GM23338 (cell line): ENCODE measurements around the gene ZNF439. TPM values are rescaled to one million over a fixed set of nuclear protein-coding genes. Genes with fewer than 3 reads are reported as not detected.
"Not testable (repeated sequence)": the region's sequence is repeated elsewhere in the genome, so short reads cannot be mapped to it uniquely, and the experiment has no call there.

Experiments
- ATAC-seq: fragments of 200-7000 bp; cut with Tn5 transposase; 3 replicates; pipeline ENCODE4 v1.9.1; 2020
- DNase-seq: peaks from one replicate; pipeline ENCODE4 v3.0.0-alpha.2; 2015; ENCODE audit warnings: low spot score
- H2AFZ ChIP-seq: fragments of 200-600 bp; sonication (generic); 2 replicates; pipeline ENCODE4 v1.8.0; 2016; ENCODE audit warnings: antibody characterized with exemption, mild to moderate bottlenecking, moderate library complexity
- H3F3A ChIP-seq: fragments of 200-600 bp; sonication (generic); replicated peaks from 2 replicates; pipeline ENCODE4 v1.8.0; 2017; ENCODE audit warnings: antibody characterized with exemption, mixed run types, low read depth
- H3K27ac ChIP-seq: fragments of 200-600 bp; sonication (generic); 2 replicates; pipeline ENCODE4 v1.6.1; 2016; ENCODE audit warnings: low read depth
- H3K27me3 ChIP-seq: fragments of 200-600 bp; sonication (generic); 2 replicates; pipeline ENCODE4 v1.8.0; 2016; ENCODE audit warnings: mild to moderate bottlenecking, mixed run types, moderate library complexity; ENCODE audit not compliant: insufficient read depth
- H3K36me3 ChIP-seq: fragments of 200-600 bp; sonication (generic); 2 replicates; pipeline ENCODE4 v1.8.0; 2016; ENCODE audit warnings: mild to moderate bottlenecking; ENCODE audit not compliant: insufficient read depth
- H3K4me1 ChIP-seq: fragments of 200-600 bp; sonication (generic); 2 replicates; pipeline ENCODE4 v1.8.0; 2016; ENCODE audit warnings: mild to moderate bottlenecking, moderate library complexity; ENCODE audit not compliant: insufficient read depth
- H3K4me2 ChIP-seq: fragments of 200-600 bp; sonication (generic); 2 replicates; pipeline ENCODE4 v1.7.1; 2017; ENCODE audit warnings: mixed run types
- H3K4me3 ChIP-seq: fragments of 200-600 bp; sonication (generic); 2 replicates; pipeline ENCODE4 v1.6.1; 2016; ENCODE audit warnings: mixed run types
- H3K79me2 ChIP-seq: fragments of 200-600 bp; sonication (generic); replicated peaks from 2 replicates; pipeline ENCODE4 v1.8.0; 2017; ENCODE audit warnings: mild to moderate bottlenecking; ENCODE audit not compliant: insufficient read depth
- H3K9me2 ChIP-seq: fragments of 200-600 bp; sonication (generic); 2 replicates; pipeline ENCODE4 v1.8.0; 2017; ENCODE audit not compliant: insufficient read depth
- H4K20me1 ChIP-seq: fragments of 200-600 bp; sonication (generic); replicated peaks from 2 replicates; pipeline ENCODE4 v1.8.0; 2017; ENCODE audit warnings: mild to moderate bottlenecking; ENCODE audit not compliant: insufficient read depth
- H3K27ac Mint-ChIP-seq: 2 replicates; pipeline ENCODE4 v1.8.0; 2020; ENCODE audit warnings: inconsistent platforms, mild to moderate bottlenecking, moderate library complexity, mixed read lengths
- H3K27me3 Mint-ChIP-seq: 3 replicates; pipeline ENCODE4 v1.8.0; 2022; ENCODE audit warnings: low read depth, mild to moderate bottlenecking, moderate library complexity, mixed read lengths, inconsistent platforms; ENCODE audit not compliant: insufficient read depth, poor library complexity
- H3K36me3 Mint-ChIP-seq: 3 replicates; pipeline ENCODE4 v1.8.0; 2021; ENCODE audit warnings: low read depth, mild to moderate bottlenecking, inconsistent platforms, moderate library complexity, mixed read lengths
- H3K4me1 Mint-ChIP-seq: 3 replicates; pipeline ENCODE4 v1.8.0; 2020; ENCODE audit warnings: mild to moderate bottlenecking, inconsistent platforms, mixed read lengths
- H3K4me3 Mint-ChIP-seq: 3 replicates; pipeline ENCODE4 v1.8.0; 2021; ENCODE audit warnings: moderate library complexity, mild to moderate bottlenecking, inconsistent platforms, mixed read lengths
- H3K9me3 Mint-ChIP-seq: 3 replicates; pipeline ENCODE4 v1.8.0; 2020; ENCODE audit warnings: moderate library complexity, mild to moderate bottlenecking, inconsistent platforms, mixed read lengths
- EZH2 ChIP-seq: fragments of 200-600 bp; sonication (generic); IDR thresholded peaks from one replicate; pipeline ENCODE4 v1.8.0; 2017; ENCODE audit warnings: antibody characterized with exemption, mild to moderate bottlenecking, low read depth; ENCODE audit not compliant: unreplicated experiment
- EZH2phosphoT487 ChIP-seq: fragments of 200-600 bp; sonication (generic); IDR thresholded peaks from one replicate; pipeline ENCODE4 v1.8.1; 2018; ENCODE audit warnings: antibody characterized with exemption; ENCODE audit not compliant: unreplicated experiment
- STAT1 ChIP-seq: IDR thresholded peaks from one replicate; pipeline ENCODE4 v1.6.1; 2016; ENCODE audit warnings: antibody characterized with exemption; ENCODE audit not compliant: unreplicated experiment
- ZNF114 ChIP-seq: fragments of 250-450 bp; sonication (Bioruptor Pico); IDR thresholded peaks from 2 replicates; pipeline ENCODE4 v1.5.0; 2020; ENCODE audit warnings: mild to moderate bottlenecking, moderate library complexity
- polyA plus RNA-seq: library from polyadenylated mRNA; unstranded; fragments of >200 nt; fragmentation: Nextera tagmentation; extraction: Ambion mirVana; gene quantifications from 2 replicates; pipeline ENCODE4 v1.2.1, GENCODE V29; 2016
- total RNA-seq: library from RNA; depleted of rRNA; stranded (reverse); fragments of >200 nt; shearing (Covaris generic); gene quantifications from 2 replicates; pipeline ENCODE4 v1.2.3, GENCODE V29; 2014
- TF ChIP-seq, protein P1 (sequence below): fragments of 250-450 bp; sonication (Bioruptor Pico); IDR thresholded peaks from 2 replicates; pipeline ENCODE4 v1.5.0; 2020; ENCODE audit warnings: mild to moderate bottlenecking, moderate library complexity
- TF ChIP-seq, protein P2 (sequence below), 2 experiments: fragments of 200-600 bp in 1 of 2; sonication (generic) in 1 of 2; conservative IDR thresholded peaks; 2 replicates each; pipeline versions ENCODE4 v1.5.1 to v1.6.1; 2016 to 2017; ENCODE audit warnings: antibody characterized with exemption in 2 of 2, low read depth in 2 of 2, mild to moderate bottlenecking in 2 of 2, moderate library complexity in 1 of 2
- TF ChIP-seq, protein P3 (sequence below): IDR thresholded peaks from one replicate; pipeline ENCODE4 v1.6.1; 2018; ENCODE audit warnings: antibody characterized with exemption; ENCODE audit not compliant: unreplicated experiment

ZNF439 gene
- total and polyA plus RNA-seq, 2 experiments from 2014 or later: 4.5 to 6.6 TPM

DNA sequence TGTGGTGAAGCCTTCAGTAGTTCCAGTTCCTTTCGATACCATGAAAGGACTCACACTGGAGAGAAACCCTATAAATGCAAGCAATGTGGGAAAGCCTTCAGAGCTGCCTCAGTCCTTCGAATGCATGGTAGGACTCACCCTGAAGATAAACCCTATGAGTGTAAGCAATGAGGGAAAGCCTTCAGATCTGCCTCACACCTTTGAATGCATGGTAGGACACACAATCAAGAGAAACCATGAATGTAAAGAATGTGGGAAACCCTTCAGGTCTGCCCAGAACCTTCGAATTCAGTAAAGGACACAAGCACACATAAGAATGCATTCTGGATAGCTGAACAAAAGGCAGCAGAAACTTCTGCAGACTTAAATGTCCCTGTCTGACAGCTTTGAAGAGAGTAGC lies 57.4 kb downstream of the ZNF439 start (continued):
- TF ChIP-seq, protein P1, sequence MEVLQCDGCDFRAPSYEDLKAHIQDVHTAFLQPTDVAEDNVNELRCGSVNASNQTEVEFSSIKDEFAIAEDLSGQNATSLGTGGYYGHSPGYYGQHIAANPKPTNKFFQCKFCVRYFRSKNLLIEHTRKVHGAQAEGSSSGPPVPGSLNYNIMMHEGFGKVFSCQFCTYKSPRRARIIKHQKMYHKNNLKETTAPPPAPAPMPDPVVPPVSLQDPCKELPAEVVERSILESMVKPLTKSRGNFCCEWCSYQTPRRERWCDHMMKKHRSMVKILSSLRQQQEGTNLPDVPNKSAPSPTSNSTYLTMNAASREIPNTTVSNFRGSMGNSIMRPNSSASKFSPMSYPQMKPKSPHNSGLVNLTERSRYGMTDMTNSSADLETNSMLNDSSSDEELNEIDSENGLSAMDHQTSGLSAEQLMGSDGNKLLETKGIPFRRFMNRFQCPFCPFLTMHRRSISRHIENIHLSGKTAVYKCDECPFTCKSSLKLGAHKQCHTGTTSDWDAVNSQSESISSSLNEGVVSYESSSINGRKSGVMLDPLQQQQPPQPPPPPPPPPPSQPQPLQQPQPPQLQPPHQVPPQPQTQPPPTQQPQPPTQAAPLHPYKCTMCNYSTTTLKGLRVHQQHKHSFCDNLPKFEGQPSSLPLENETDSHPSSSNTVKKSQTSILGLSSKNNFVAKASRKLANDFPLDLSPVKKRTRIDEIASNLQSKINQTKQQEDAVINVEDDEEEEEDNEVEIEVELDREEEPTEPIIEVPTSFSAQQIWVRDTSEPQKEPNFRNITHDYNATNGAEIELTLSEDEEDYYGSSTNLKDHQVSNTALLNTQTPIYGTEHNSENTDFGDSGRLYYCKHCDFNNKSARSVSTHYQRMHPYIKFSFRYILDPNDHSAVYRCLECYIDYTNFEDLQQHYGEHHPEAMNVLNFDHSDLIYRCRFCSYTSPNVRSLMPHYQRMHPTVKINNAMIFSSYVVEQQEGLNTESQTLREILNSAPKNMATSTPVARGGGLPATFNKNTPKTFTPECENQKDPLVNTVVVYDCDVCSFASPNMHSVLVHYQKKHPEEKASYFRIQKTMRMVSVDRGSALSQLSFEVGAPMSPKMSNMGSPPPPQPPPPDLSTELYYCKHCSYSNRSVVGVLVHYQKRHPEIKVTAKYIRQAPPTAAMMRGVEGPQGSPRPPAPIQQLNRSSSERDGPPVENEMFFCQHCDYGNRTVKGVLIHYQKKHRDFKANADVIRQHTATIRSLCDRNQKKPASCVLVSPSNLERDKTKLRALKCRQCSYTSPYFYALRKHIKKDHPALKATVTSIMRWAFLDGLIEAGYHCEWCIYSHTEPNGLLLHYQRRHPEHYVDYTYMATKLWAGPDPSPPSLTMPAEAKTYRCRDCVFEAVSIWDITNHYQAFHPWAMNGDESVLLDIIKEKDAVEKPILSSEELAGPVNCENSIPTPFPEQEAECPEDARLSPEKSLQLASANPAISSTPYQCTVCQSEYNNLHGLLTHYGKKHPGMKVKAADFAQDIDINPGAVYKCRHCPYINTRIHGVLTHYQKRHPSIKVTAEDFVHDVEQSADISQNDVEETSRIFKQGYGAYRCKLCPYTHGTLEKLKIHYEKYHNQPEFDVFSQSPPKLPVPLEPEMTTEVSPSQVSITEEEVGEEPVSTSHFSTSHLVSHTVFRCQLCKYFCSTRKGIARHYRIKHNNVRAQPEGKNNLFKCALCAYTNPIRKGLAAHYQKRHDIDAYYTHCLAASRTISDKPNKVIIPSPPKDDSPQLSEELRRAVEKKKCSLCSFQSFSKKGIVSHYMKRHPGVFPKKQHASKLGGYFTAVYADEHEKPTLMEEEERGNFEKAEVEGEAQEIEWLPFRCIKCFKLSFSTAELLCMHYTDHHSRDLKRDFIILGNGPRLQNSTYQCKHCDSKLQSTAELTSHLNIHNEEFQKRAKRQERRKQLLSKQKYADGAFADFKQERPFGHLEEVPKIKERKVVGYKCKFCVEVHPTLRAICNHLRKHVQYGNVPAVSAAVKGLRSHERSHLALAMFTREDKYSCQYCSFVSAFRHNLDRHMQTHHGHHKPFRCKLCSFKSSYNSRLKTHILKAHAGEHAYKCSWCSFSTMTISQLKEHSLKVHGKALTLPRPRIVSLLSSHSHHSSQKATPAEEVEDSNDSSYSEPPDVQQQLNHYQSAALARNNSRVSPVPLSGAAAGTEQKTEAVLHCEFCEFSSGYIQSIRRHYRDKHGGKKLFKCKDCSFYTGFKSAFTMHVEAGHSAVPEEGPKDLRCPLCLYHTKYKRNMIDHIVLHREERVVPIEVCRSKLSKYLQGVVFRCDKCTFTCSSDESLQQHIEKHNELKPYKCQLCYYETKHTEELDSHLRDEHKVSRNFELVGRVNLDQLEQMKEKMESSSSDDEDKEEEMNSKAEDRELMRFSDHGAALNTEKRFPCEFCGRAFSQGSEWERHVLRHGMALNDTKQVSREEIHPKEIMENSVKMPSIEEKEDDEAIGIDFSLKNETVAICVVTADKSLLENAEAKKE: no peak
- TF ChIP-seq, protein P2, sequence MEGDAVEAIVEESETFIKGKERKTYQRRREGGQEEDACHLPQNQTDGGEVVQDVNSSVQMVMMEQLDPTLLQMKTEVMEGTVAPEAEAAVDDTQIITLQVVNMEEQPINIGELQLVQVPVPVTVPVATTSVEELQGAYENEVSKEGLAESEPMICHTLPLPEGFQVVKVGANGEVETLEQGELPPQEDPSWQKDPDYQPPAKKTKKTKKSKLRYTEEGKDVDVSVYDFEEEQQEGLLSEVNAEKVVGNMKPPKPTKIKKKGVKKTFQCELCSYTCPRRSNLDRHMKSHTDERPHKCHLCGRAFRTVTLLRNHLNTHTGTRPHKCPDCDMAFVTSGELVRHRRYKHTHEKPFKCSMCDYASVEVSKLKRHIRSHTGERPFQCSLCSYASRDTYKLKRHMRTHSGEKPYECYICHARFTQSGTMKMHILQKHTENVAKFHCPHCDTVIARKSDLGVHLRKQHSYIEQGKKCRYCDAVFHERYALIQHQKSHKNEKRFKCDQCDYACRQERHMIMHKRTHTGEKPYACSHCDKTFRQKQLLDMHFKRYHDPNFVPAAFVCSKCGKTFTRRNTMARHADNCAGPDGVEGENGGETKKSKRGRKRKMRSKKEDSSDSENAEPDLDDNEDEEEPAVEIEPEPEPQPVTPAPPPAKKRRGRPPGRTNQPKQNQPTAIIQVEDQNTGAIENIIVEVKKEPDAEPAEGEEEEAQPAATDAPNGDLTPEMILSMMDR (conservative IDR thresholded peaks at IDR 0.05; ENCODE audit: low read depth in 2 of 2): no peak
- TF ChIP-seq EZH2: no peak
- no peak for TF ChIP-seq STAT1
- TF ChIP-seq ZNF114 (CRISPR knock-in tag): no peak
- no peak for TF ChIP-seq EZH2phosphoT487
- TF ChIP-seq, protein P3, sequence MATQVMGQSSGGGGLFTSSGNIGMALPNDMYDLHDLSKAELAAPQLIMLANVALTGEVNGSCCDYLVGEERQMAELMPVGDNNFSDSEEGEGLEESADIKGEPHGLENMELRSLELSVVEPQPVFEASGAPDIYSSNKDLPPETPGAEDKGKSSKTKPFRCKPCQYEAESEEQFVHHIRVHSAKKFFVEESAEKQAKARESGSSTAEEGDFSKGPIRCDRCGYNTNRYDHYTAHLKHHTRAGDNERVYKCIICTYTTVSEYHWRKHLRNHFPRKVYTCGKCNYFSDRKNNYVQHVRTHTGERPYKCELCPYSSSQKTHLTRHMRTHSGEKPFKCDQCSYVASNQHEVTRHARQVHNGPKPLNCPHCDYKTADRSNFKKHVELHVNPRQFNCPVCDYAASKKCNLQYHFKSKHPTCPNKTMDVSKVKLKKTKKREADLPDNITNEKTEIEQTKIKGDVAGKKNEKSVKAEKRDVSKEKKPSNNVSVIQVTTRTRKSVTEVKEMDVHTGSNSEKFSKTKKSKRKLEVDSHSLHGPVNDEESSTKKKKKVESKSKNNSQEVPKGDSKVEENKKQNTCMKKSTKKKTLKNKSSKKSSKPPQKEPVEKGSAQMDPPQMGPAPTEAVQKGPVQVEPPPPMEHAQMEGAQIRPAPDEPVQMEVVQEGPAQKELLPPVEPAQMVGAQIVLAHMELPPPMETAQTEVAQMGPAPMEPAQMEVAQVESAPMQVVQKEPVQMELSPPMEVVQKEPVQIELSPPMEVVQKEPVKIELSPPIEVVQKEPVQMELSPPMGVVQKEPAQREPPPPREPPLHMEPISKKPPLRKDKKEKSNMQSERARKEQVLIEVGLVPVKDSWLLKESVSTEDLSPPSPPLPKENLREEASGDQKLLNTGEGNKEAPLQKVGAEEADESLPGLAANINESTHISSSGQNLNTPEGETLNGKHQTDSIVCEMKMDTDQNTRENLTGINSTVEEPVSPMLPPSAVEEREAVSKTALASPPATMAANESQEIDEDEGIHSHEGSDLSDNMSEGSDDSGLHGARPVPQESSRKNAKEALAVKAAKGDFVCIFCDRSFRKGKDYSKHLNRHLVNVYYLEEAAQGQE: no peak

DNA sequence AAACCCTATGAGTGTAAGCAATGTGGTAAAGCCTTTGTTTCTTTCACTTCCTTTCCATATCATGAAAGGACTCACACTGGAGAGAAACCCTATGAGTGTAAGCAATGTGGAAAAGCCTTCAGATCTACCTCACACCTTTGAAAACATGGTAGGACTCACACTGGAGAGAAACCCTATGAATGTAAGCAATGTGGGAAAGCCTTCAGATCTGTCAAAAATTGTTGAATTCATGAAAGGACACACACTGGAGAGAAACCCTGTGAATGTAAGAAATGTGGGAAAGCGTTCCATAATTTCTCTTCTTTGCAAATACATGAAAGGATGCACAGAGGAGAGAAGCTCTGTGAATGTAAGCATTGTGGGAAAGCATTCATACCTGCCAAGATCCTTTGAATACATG lies 63.4 kb downstream of the ZNF439 start:
- Mint-ChIP-seq H3K36me3 (peaks cover 17% of the 10 kb centered on the region; the same call in 2 of the 3 replicates), H3K9me3 (peaks cover 92% of the 10 kb centered on the region)
- H3K27ac ChIP-seq, H4K20me1 ChIP-seq, ATAC-seq, H3F3A ChIP-seq, H3K4me3 ChIP-seq, H3K4me1 ChIP-seq, H3K9me2 ChIP-seq, H3K27ac Mint-ChIP-seq, H3K27me3 Mint-ChIP-seq, H2AFZ ChIP-seq, H3K4me1 Mint-ChIP-seq, H3K4me2 ChIP-seq, DNase-seq, H3K79me2 ChIP-seq, H3K27me3 ChIP-seq, H3K4me3 Mint-ChIP-seq: not testable (repeated sequence)
- peaks cover 60% of the 10 kb centered on the region for H3K36me3 ChIP-seq

DNA sequence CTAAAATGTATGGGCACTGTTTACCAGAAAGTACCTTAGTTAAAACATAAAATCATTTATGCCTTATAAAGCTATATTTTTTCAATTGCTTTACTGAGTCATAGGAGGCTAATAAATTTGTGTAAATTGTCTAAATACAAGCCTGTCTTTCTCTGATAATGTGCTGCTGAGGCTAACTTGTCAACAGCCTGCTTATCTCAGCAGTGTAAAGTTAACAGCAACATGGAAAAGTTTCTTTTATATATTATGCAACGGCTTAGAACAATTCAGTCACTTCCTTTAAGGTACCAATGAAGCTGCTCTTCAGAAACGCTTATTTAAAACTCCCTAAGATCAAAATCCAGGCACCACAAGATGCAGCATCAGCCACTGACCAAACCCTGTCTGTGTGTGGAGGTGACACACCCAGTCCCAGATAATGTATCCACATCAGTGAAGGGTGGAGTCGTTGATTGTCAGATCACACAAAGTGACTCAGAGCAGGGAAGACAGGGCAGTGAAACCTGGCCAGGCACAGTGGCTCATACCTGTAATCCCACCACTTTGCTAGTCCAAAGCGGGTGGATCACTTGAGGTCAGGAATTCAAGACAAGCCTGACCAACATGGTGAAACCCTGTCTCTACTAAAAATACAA lies 66.0 kb downstream of the ZNF439 start:
- H3F3A ChIP-seq, H3K27me3 Mint-ChIP-seq, H2AFZ ChIP-seq, H3K4me3 ChIP-seq, H3K4me1 Mint-ChIP-seq, ATAC-seq, DNase-seq, H3K27me3 ChIP-seq, H3K4me3 Mint-ChIP-seq, H3K4me2 ChIP-seq, H3K9me2 ChIP-seq, H3K27ac Mint-ChIP-seq, H3K27ac ChIP-seq, H3K4me1 ChIP-seq, H4K20me1 ChIP-seq, H3K79me2 ChIP-seq: not testable (repeated sequence)
- Mint-ChIP-seq H3K9me3 (peaks cover 92% of the 10 kb centered on the region), H3K36me3 (peaks cover 12% of the 10 kb centered on the region; the same call in 2 of the 3 replicates)
- peaks cover 36% of the 10 kb centered on the region for H3K36me3 ChIP-seq
